Measurements from ENCODE around the gene SYK. TPM values are rescaled to one million over a fixed set of nuclear protein-coding genes. Genes with fewer than 3 reads are reported as not detected.

Gene SYK
- total RNA-seq, 4 donors from 2014 or later, result 43.7 to 54.9 (median 47.9) TPM

DNA sequence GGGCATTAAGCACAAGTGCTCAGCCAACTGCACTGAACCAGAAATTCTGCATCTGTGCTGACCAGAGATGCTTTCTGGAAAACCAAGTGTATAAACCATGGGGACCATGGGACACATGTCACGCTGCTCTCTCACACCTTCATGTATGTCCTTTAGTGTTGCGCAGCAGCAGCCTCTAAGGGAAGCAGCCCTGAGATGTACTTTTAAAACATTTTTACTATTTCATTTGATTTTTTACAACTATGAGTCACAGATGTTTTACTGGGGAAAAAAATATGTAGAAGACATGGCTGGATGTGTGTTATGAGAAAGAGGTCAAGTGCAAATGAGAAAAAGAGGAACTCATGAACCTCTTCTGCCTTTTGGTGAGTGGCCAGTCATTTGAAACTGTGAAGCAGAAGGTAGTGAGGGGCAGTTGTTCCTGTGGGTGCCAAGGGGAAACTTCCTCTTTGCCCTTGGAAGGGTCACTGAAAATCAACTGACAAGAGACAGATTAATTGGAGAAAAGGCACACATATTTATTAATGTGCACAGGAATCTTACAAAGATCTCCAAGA, 31.4 kb upstream of the SYK start:
- Histone ChIP-seq H3K27ac (no peak overlapping the region), H3K4me1 (no peaks in the 10 kb centered on the region), H3K9me3 (peaks cover 0 to 6% (median 0%) of the 10 kb centered on the region in 3 donors), H3K4me3 (no peak overlapping the region), H3K36me3 (no peaks in the 10 kb centered on the region), H3K27me3 (no peaks in the 10 kb centered on the region)
- no peak for TF ChIP-seq POLR2A (IDR thresholded peaks at IDR 0.05)
- TF ChIP-seq, protein P1, sequence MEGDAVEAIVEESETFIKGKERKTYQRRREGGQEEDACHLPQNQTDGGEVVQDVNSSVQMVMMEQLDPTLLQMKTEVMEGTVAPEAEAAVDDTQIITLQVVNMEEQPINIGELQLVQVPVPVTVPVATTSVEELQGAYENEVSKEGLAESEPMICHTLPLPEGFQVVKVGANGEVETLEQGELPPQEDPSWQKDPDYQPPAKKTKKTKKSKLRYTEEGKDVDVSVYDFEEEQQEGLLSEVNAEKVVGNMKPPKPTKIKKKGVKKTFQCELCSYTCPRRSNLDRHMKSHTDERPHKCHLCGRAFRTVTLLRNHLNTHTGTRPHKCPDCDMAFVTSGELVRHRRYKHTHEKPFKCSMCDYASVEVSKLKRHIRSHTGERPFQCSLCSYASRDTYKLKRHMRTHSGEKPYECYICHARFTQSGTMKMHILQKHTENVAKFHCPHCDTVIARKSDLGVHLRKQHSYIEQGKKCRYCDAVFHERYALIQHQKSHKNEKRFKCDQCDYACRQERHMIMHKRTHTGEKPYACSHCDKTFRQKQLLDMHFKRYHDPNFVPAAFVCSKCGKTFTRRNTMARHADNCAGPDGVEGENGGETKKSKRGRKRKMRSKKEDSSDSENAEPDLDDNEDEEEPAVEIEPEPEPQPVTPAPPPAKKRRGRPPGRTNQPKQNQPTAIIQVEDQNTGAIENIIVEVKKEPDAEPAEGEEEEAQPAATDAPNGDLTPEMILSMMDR (IDR thresholded peaks at IDR 0.05), result no peak
- intact Hi-C loops (cut with DNase I), result no loop called here
- DNase-seq, result no peak
- WGBS, 2 donors, result 86 to 96% methylated on average over 2 of the region's 2 CpGs

DNA sequence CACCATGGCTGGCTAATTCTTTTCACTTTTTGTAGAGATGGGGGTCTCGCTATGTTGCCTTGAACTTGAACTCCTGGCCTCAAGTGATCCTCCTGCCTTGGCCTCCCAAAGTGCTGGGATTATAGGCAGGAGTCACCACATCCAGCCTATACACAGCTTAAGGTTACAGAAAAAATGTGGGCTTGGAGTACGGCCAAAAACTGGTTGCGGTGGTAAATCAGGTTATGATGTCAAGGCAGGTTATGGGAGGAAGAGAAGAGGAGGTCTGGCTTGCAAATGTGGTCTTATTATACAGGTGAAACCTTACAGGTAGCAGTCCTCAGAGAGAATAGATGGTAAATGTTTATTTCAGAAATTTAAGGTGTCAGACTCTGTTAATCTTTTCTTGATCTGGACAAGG, 30.7 kb upstream of the SYK start:
- DNase-seq, result no peak
- intact Hi-C loops (cut with DNase I), result no loop called here
- no peak overlapping the region for H3K27ac ChIP-seq
- no peak overlapping the region for H3K4me3 ChIP-seq
- 47 to 54% methylated on average over 2 to 3 of the region's 3 CpGs for WGBS, 2 donors
- H3K4me1 ChIP-seq, result no peaks in the 10 kb centered on the region
- no peaks in the 10 kb centered on the region for H3K36me3 ChIP-seq
- H3K27me3 ChIP-seq, result no peaks in the 10 kb centered on the region
- TF ChIP-seq, protein P1 (IDR thresholded peaks at IDR 0.05), result no peak
- peaks cover 0 to 6% (median 0%) of the 10 kb centered on the region in 3 donors for H3K9me3 ChIP-seq

DNA sequence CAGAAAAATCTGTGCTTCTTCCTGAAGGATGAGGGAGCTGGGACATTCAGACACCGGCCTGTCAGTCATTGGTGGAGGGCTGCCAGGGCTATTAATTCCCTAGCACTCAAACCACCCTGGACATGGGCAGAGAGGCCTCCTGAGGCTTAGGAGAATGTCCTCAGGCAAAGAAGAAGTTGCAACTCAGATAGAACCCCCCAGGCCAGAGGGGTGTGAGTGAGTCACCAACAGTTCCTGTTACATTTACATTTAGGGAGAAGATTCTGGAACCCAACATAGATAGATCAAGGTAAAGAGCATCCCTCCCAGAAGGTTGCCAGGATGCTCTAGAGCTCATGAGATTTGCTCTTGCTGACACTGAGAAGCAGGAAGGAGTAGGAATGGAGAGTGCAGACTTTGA, 29.2 kb upstream of the SYK start:
- H3K27me3 ChIP-seq, result no peaks in the 10 kb centered on the region
- no peaks in the 10 kb centered on the region for H3K4me1 ChIP-seq
- DNase-seq, result no peak
- no peak overlapping the region for H3K4me3 ChIP-seq
- intact Hi-C loops (cut with DNase I), result no loop called here
- no peak for TF ChIP-seq POLR2A (IDR thresholded peaks at IDR 0.05)
- TF ChIP-seq, protein P1 (IDR thresholded peaks at IDR 0.05), result no peak
- no peaks in the 10 kb centered on the region for H3K36me3 ChIP-seq
- H3K27ac ChIP-seq, result no peak overlapping the region
- 75 to 100% methylated on average over 1 of the region's 1 CpG for WGBS, 2 donors
- H3K9me3 ChIP-seq, result peaks cover 0 to 6% (median 0%) of the 10 kb centered on the region in 3 donors

DNA sequence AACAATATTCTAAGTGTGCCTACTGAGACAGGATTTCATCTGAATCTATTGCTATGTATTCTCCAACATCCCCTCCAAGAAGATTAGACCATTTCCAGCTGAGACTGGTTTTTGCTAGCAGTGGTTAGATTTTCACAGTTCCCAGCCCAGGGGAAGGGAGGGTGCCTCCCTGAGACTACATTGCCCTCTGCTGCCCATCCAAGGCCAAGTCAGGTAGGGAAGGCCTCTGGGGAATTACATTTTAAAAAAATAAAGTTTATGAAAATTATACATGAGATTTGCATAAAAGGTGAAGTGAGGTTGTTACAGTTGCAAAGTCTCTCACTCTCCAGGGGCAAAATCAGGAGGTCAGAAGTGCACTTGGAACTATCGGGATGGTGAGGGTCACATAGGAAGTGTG, 28.0 kb upstream of the SYK start:
- no peak for TF ChIP-seq POLR2A (IDR thresholded peaks at IDR 0.05)
- TF ChIP-seq, protein P1 (IDR thresholded peaks at IDR 0.05), result peak in 4 of 6 experiments; percentile 26 to 48 (median 38)
- 67 to 92% methylated on average over 1 of the region's 1 CpG for WGBS, 2 donors
- intact Hi-C loops (cut with DNase I), result no loop called here
- H3K4me3 ChIP-seq, result no peak overlapping the region
- no peak overlapping the region for H3K27ac ChIP-seq
- DNase-seq, result no peak
- H3K4me1 ChIP-seq, result no peaks in the 10 kb centered on the region
- H3K36me3 ChIP-seq, result no peaks in the 10 kb centered on the region
- no peaks in the 10 kb centered on the region for H3K9me3 ChIP-seq
- H3K27me3 ChIP-seq, result no peaks in the 10 kb centered on the region

DNA sequence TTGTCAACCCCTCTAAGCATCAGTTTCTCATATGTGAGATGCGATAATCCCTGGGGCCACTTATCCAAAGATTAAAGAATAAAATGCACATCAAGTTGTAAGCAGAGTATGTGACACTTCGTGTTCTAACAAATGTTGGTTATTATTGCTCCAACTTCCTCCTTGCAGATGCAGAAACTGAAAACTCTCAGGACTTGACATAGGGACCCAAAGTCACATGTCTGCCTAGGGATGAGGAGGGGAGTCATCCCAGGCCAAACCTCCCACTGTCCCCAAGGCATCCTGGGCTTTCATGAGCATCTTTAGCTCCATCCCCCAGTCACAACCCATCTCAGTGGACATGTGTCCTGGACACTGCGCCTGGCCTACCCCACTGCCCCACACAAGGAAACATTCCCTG, 27.5 kb upstream of the SYK start:
- Histone ChIP-seq H3K27me3 (no peaks in the 10 kb centered on the region), H3K4me1 (no peaks in the 10 kb centered on the region), H3K36me3 (no peaks in the 10 kb centered on the region), H3K9me3 (no peaks in the 10 kb centered on the region), H3K27ac (no peak overlapping the region), H3K4me3 (no peak overlapping the region)
- TF ChIP-seq, protein P1 (IDR thresholded peaks at IDR 0.05), result no peak
- TF ChIP-seq POLR2A (IDR thresholded peaks at IDR 0.05), result no peak
- DNase-seq, result no peak
- 70 to 83% methylated on average over 2 to 3 of the region's 3 CpGs for WGBS, 2 donors
- intact Hi-C loops (cut with DNase I), result no loop called here
